A549 treated with dexamethasone at 1 μM for 4 hours (cell line): ENCODE results near the gene MEIOB. TPM values are rescaled to one million over a fixed set of nuclear protein-coding genes. Genes with fewer than 3 reads are reported as not detected.

Experiments
- total RNA-seq: library from RNA; stranded (reverse); fragments of 200-300 nt; extraction: Qiagen RNA extraction; gene quantifications from 5 replicates; pipeline ENCODE4 v1.2.3, GENCODE V29; 2022

The MEIOB gene
- 1.0 to 1.7 TPM (median 1.3 TPM) in 5 replicates for total RNA-seq

GRCh38 chr16:1871974-1872635 lies at the start of gene MEIOB:
Gene MEIOB, minus strand, starts transcription at chr16:1872164. Its CDS starts 3,989 bp downstream, at chr16:1868175.

GRCh38 chr16:1918351-1919326 lies 46.7 kb upstream of the MEIOB start, which contains the start of gene HS3ST6:
Gene HS3ST6, minus strand, starts transcription at chr16:1918415. Its CDS starts 92 bp downstream, at chr16:1918323.

GRCh38 chr16:1826691-1827573 lies 45.0 kb downstream of the MEIOB start, which contains the start of the genes FAHD1 and HAGH:
Gene FAHD1, plus strand, starts transcription at chr16:1827206. Its CDS starts 33 bp downstream, at chr16:1827239.
Gene HAGH, minus strand, starts transcription at chr16:1826825. Its CDS starts 38 bp downstream, at chr16:1826787.

GRCh38 chr16:1793578-1794220 lies 78.3 kb downstream of the MEIOB start, which contains the start of gene IGFALS:
Gene IGFALS, minus strand, starts transcription at chr16:1793705. Its CDS starts 53 bp downstream, at chr16:1793652.

Other genes starting within 250 kb of the MEIOB start
- 173 to 201 TPM (median 193 TPM) in 5 replicates for gene JPT2, start 193.9 kb downstream of the MEIOB start, total RNA-seq
- 25.5 to 71.3 TPM (median 51.4 TPM) in 5 replicates for gene MAPK8IP3, start 166.0 kb downstream of the MEIOB start, total RNA-seq
- gene NME3, start 100.6 kb downstream of the MEIOB start, total RNA-seq = 32.3 to 47.5 TPM (median 40.9 TPM) in 5 replicates
- 4.2 to 10.4 TPM (median 8.9 TPM) in 5 replicates for gene EME2, start 99.4 kb downstream of the MEIOB start, total RNA-seq
- gene MRPS34, start 99.0 kb downstream of the MEIOB start, total RNA-seq = 169 to 265 TPM (median 236 TPM) in 5 replicates
- 14.4 to 25.2 TPM (median 23.1 TPM) in 5 replicates for gene SPSB3, start 89.6 kb downstream of the MEIOB start, total RNA-seq
- gene NUBP2, start 89.2 kb downstream of the MEIOB start, total RNA-seq = 52.6 to 79.7 TPM (median 76.6 TPM) in 5 replicates
- 0.05 to 0.13 TPM (median 0.05 TPM) in 3 of 5 replicates, not detected in the others for gene IGFALS, start 78.5 kb downstream of the MEIOB start, total RNA-seq
- 50.3 to 70.7 TPM (median 65.9 TPM) in 5 replicates for gene HAGH, start 45.3 kb downstream of the MEIOB start, total RNA-seq
- gene FAHD1, start 45.0 kb downstream of the MEIOB start, total RNA-seq = 41.2 to 49.0 TPM (median 44.9 TPM) in 5 replicates
- gene HS3ST6, start 46.3 kb upstream of the MEIOB start, total RNA-seq = 1.2 to 1.9 TPM (median 1.6 TPM) in 5 replicates
- gene MSRB1, start 71.0 kb upstream of the MEIOB start, total RNA-seq = 32.7 to 40.4 TPM (median 38.3 TPM) in 5 replicates
- gene RPL3L, start 82.5 kb upstream of the MEIOB start, total RNA-seq = 0.08 to 0.14 TPM in 2 of 5 replicates, not detected in the others
- gene NDUFB10, start 87.4 kb upstream of the MEIOB start, total RNA-seq = 258 to 328 TPM (median 268 TPM) in 5 replicates
- gene RPS2, start 92.7 kb upstream of the MEIOB start, total RNA-seq = 3,451 to 5,688 TPM (median 5,221 TPM) in 5 replicates
- gene RNF151, start 94.7 kb upstream of the MEIOB start, total RNA-seq = not detected in 5 replicates
- 30.0 to 38.7 TPM (median 34.9 TPM) in 5 replicates for gene TBL3, start 99.9 kb upstream of the MEIOB start, total RNA-seq
- 0.12 to 0.18 TPM (median 0.17 TPM) in 5 replicates for gene NOXO1, start 109.3 kb upstream of the MEIOB start, total RNA-seq
- 26.9 to 43.1 TPM (median 39.8 TPM) in 5 replicates for gene GFER, start 112.0 kb upstream of the MEIOB start, total RNA-seq
- 5.7 to 7.4 TPM (median 6.8 TPM) in 5 replicates for gene SYNGR3, start 117.8 kb upstream of the MEIOB start, total RNA-seq
- 35.1 to 67.2 TPM (median 61.5 TPM) in 5 replicates for gene ZNF598, start 137.7 kb upstream of the MEIOB start, total RNA-seq
- 0.79 to 1.2 TPM (median 1.0 TPM) in 5 replicates for gene NPW, start 147.6 kb upstream of the MEIOB start, total RNA-seq
- 45.5 to 66.1 TPM (median 65.3 TPM) in 5 replicates for gene NHERF2, start 154.7 kb upstream of the MEIOB start, total RNA-seq
- 36.7 to 40.8 TPM (median 39.4 TPM) in 5 replicates for gene NTHL1, start 175.7 kb upstream of the MEIOB start, total RNA-seq
- gene TSC2, start 175.8 kb upstream of the MEIOB start, total RNA-seq = 18.8 to 50.4 TPM (median 40.2 TPM) in 5 replicates